ENCODE data around the gene DHRS2. TPM values are rescaled to one million over a fixed set of nuclear protein-coding genes. Genes with fewer than 3 reads are reported as not detected.

DHRS2 gene
- total and polyA plus RNA-seq, 4 donors = 0.88 to 2.0 (median 1.2) TPM

Other genes with a start within 250 kb of the DHRS2 start
- under 1 TPM in 1 of 2 donors, not detected in 1; 0.11 TPM for gene MYH6, start 228.1 kb upstream of the DHRS2 start, total RNA-seq
- under 1 TPM in 1 of 2 donors, not detected in 1; 0.16 TPM for gene MYH6, start 228.1 kb upstream of the DHRS2 start, polyA plus RNA-seq (ENCODE audit: insufficient read length in 2 of 2)
- 1 to 10 TPM in 1 of 2 donors, under 1 TPM in 1; 0.99 to 1.2 TPM for gene MYH7, start 200.7 kb upstream of the DHRS2 start, total RNA-seq
- gene MYH7, start 200.7 kb upstream of the DHRS2 start, polyA plus RNA-seq (ENCODE audit: insufficient read length in 2 of 2) = 1 to 10 TPM; 2.2 to 2.9 TPM
- 10 to 100 TPM; 47.4 to 51.8 TPM for gene NGDN, start 166.7 kb upstream of the DHRS2 start, total RNA-seq
- 10 to 100 TPM; 49.0 to 53.5 TPM for gene NGDN, start 166.7 kb upstream of the DHRS2 start, polyA plus RNA-seq (ENCODE audit: insufficient read length in 2 of 2)
- 1 to 10 TPM; 1.8 to 4.9 TPM for gene ZFHX2, start 84.6 kb upstream of the DHRS2 start, total RNA-seq
- 10 to 100 TPM; 23.8 to 31.3 TPM for gene ZFHX2, start 84.6 kb upstream of the DHRS2 start, polyA plus RNA-seq (ENCODE audit: insufficient read length in 2 of 2)
- 10 to 100 TPM; 15.1 to 16.5 TPM for gene THTPA, start 80.1 kb upstream of the DHRS2 start, total RNA-seq
- 10 to 100 TPM; 35.6 to 36.7 TPM for gene THTPA, start 80.1 kb upstream of the DHRS2 start, polyA plus RNA-seq (ENCODE audit: insufficient read length in 2 of 2)
- 10 to 100 TPM; 16.4 to 35.5 TPM for gene AP1G2, start 68.6 kb upstream of the DHRS2 start, total RNA-seq
- 10 to 100 TPM; 57.6 to 82.3 TPM for gene AP1G2, start 68.6 kb upstream of the DHRS2 start, polyA plus RNA-seq (ENCODE audit: insufficient read length in 2 of 2)
- gene JPH4, start 57.6 kb upstream of the DHRS2 start, total RNA-seq = 10 to 100 TPM; 12.5 to 23.7 TPM
- 100 to 1,000 TPM; 125 to 132 TPM for gene JPH4, start 57.6 kb upstream of the DHRS2 start, polyA plus RNA-seq (ENCODE audit: insufficient read length in 2 of 2)